H9 (cell line): ENCODE data around the gene LRCH1. TPM values are rescaled to one million over a fixed set of nuclear protein-coding genes. Genes with fewer than 3 reads are reported as not detected.

Source experiments
- DNase-seq: peaks from one replicate; pipeline ENCODE4 v3.0.0-alpha.2; 2017
- H2AFZ ChIP-seq: one replicate; pipeline ENCODE4 v1.6.1; 2013; ENCODE audit warnings: mild to moderate bottlenecking, low read length, control low read depth, moderate library complexity
- H2AK5ac ChIP-seq: 2 replicates; pipeline ENCODE4 v1.6.1; 2013; ENCODE audit warnings: low read length, control low read depth, mixed read lengths; ENCODE audit not compliant: insufficient read length
- H2BK120ac ChIP-seq: one replicate; pipeline ENCODE4 v1.6.1; 2013; ENCODE audit warnings: low read depth, mild to moderate bottlenecking, low read length, control low read depth, inconsistent platforms; ENCODE audit not compliant: poor library complexity, severe bottlenecking
- H2BK12ac ChIP-seq: 2 replicates; pipeline ENCODE4 v1.6.1; 2013; ENCODE audit warnings: low read length, control low read depth, mixed read lengths, low read depth; ENCODE audit not compliant: insufficient read length
- H2BK15ac ChIP-seq: 2 replicates; pipeline ENCODE4 v1.6.1; 2013; ENCODE audit warnings: low read depth, low read length, control low read depth
- H2BK20ac ChIP-seq: one replicate; pipeline ENCODE4 v1.6.1; 2013; ENCODE audit warnings: low read depth, mild to moderate bottlenecking, low read length, control low read depth, inconsistent platforms; ENCODE audit not compliant: poor library complexity, severe bottlenecking
- H2BK5ac ChIP-seq: 2 replicates; pipeline ENCODE4 v1.6.1; 2013; ENCODE audit warnings: low read length, control low read depth, mixed read lengths; ENCODE audit not compliant: insufficient read length
- H3K14ac ChIP-seq: 2 replicates; pipeline ENCODE4 v1.6.1; 2013; ENCODE audit warnings: low read length, control low read depth; ENCODE audit not compliant: insufficient read depth
- H3K18ac ChIP-seq: 2 replicates; pipeline ENCODE4 v1.6.1; 2013; ENCODE audit warnings: low read depth, mild to moderate bottlenecking, mixed read lengths, low read length, control low read depth; ENCODE audit not compliant: insufficient read length
- H3K23ac ChIP-seq: 2 replicates; pipeline ENCODE4 v1.6.1; 2013; ENCODE audit warnings: low read length, control low read depth, mixed read lengths, low read depth; ENCODE audit not compliant: insufficient read length
- H3K23me2 ChIP-seq: 2 replicates; pipeline ENCODE4 v1.6.1; 2013; ENCODE audit warnings: low read depth, mild to moderate bottlenecking, mixed read lengths, low read length, control low read depth; ENCODE audit not compliant: insufficient read length, poor library complexity, severe bottlenecking
- H3K27ac ChIP-seq: 2 replicates; pipeline ENCODE4 v1.5.1; 2013; ENCODE audit warnings: low read length, control low read depth, mixed read lengths, low read depth; ENCODE audit not compliant: insufficient read length
- H3K27me3 ChIP-seq: 2 replicates; pipeline ENCODE4 v1.6.1; 2013; ENCODE audit warnings: low read length, control low read depth, inconsistent platforms; ENCODE audit not compliant: insufficient read depth
- H3K4ac ChIP-seq: 2 replicates; pipeline ENCODE4 v1.6.1; 2013; ENCODE audit warnings: low read depth, mild to moderate bottlenecking, control low read depth, inconsistent platforms, low read length, moderate library complexity
- H3K4me1 ChIP-seq: 2 replicates; pipeline ENCODE4 v1.6.1; 2013; ENCODE audit warnings: low read length, control low read depth, inconsistent platforms; ENCODE audit not compliant: insufficient read depth
- H3K4me2 ChIP-seq: 2 replicates; pipeline ENCODE4 v1.6.1; 2013; ENCODE audit warnings: low read length, control low read depth, mixed read lengths; ENCODE audit not compliant: insufficient read length, insufficient read depth
- H3K56ac ChIP-seq: 2 replicates; pipeline ENCODE4 v1.6.1; 2013; ENCODE audit warnings: low read depth, mild to moderate bottlenecking, mixed read lengths, low read length, control low read depth; ENCODE audit not compliant: insufficient read length
- H3K79me1 ChIP-seq: 2 replicates; pipeline ENCODE4 v1.6.1; 2013; ENCODE audit warnings: low read depth, mild to moderate bottlenecking, moderate library complexity, low read length, control low read depth, inconsistent platforms; ENCODE audit not compliant: insufficient read depth, poor library complexity, severe bottlenecking
- H3K79me2 ChIP-seq: 2 replicates; pipeline ENCODE4 v1.6.1; 2013; ENCODE audit warnings: low read length, control low read depth, inconsistent platforms; ENCODE audit not compliant: insufficient read depth
- H3K9ac ChIP-seq: 2 replicates; pipeline ENCODE4 v1.6.1; 2013; ENCODE audit warnings: low read length, control low read depth, mixed read lengths; ENCODE audit not compliant: insufficient read length; ENCODE audit errors: extremely low read depth
- H3K9me3 ChIP-seq: one replicate; pipeline ENCODE4 v1.6.1; 2013; ENCODE audit warnings: low read depth, low read length, inconsistent platforms; ENCODE audit not compliant: control insufficient read depth
- H3T11ph ChIP-seq: one replicate; pipeline ENCODE4 v1.6.1; 2013; ENCODE audit warnings: mild to moderate bottlenecking, low read length, control low read depth, inconsistent platforms
- H4K20me1 ChIP-seq: one replicate; pipeline ENCODE4 v1.6.1; 2013; ENCODE audit not compliant: control insufficient read depth, insufficient read length, insufficient read depth
- H4K5ac ChIP-seq: 2 replicates; pipeline ENCODE4 v1.6.1; 2013; ENCODE audit warnings: low read depth, mild to moderate bottlenecking, mixed read lengths, low read length, control low read depth; ENCODE audit not compliant: insufficient read length
- H4K8ac ChIP-seq: replicated peaks from 2 replicates; pipeline ENCODE4 v1.6.1; 2013; ENCODE audit warnings: low read length, control low read depth, mixed read lengths, low read depth; ENCODE audit not compliant: insufficient read length
- H4K91ac ChIP-seq: 2 replicates; pipeline ENCODE4 v1.6.1; 2013; ENCODE audit warnings: low read depth, mild to moderate bottlenecking, moderate library complexity, mixed read lengths, low read length, control low read depth; ENCODE audit not compliant: insufficient read length
- H3K27ac Mint-ChIP-seq, 3 experiments: 2 replicates in 2 of 3; 3 replicates in 1 of 3; pipeline ENCODE4 v1.8.0; 2020 to 2021; ENCODE audit warnings: mixed read lengths in 3 of 3, mild to moderate bottlenecking in 1 of 3, moderate library complexity in 1 of 3
- H3K27me3 Mint-ChIP-seq: 2 replicates; pipeline ENCODE4 v1.8.0; 2021; ENCODE audit warnings: low read depth, mild to moderate bottlenecking, moderate library complexity, mixed read lengths
- H3K36me3 Mint-ChIP-seq, 3 experiments: 2 replicates in 2 of 3; 3 replicates in 1 of 3; pipeline ENCODE4 v1.8.0; 2020 to 2021; ENCODE audit warnings: low read depth in 3 of 3, mixed read lengths in 3 of 3; ENCODE audit not compliant: insufficient read depth in 1 of 3
- H3K4me1 Mint-ChIP-seq, 2 experiments: 2 replicates each; pipeline ENCODE4 v1.8.0; 2020; ENCODE audit warnings: mixed read lengths in 2 of 2
- H3K4me3 Mint-ChIP-seq, 2 experiments: 2 replicates in 1 of 2; 3 replicates in 1 of 2; pipeline ENCODE4 v1.8.0; 2020 to 2021; ENCODE audit warnings: mild to moderate bottlenecking in 2 of 2, mixed read lengths in 2 of 2, moderate library complexity in 1 of 2
- H3K9me3 Mint-ChIP-seq, 2 experiments: 2 replicates in 1 of 2; 3 replicates in 1 of 2; pipeline ENCODE4 v1.8.0; 2020; ENCODE audit warnings: mild to moderate bottlenecking in 2 of 2, mixed read lengths in 2 of 2, moderate library complexity in 1 of 2
- CTCF ChIP-seq: fragments of 200-600 bp; sonication (generic); conservative IDR thresholded peaks from 3 replicates; pipeline ENCODE4 v1.8.0; 2021; ENCODE audit warnings: antibody characterized with exemption, mild to moderate bottlenecking
- WGBS: extraction: QIAGEN DNeasy Blood & Tissue Kit; methylation state at CpG from one replicate; pipeline ENCODE4 v1.1.7; 2013; ENCODE audit warnings: missing lambda C conversion rate, low lambda C conversion rate, mixed read lengths; ENCODE audit not compliant: insufficient read length; ENCODE audit errors: extremely low coverage; 5-methylcytosine and 5-hydroxymethylcytosine counted together
- total RNA-seq: library from RNA; stranded (reverse); gene quantifications from 2 replicates; pipeline ENCODE4 v1.2.1, GENCODE V29; 2021

Gene LRCH1
- total RNA-seq, 1 experiment from 2014 or later = 8.0 TPM

DNA sequence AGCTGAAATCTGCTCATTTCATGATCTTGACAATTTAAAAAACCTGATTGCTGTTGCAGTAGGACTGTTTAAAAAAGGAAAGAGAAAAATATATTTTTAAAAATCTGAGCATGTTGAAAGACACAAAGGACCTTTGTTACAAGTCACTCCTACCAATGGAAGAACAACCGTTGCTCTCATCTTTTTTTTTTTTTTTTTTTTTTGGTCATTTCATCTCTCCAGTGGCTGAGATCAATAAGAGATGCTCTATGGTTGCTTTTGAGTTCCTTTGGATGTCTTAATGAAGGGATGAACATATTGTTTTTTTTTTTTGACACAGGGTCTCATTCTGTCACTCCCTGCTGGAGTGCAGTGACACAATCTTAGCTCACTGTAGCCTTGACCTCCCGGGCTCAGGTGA is 29.2 kb downstream of the LRCH1 start:
- Histone ChIP-seq H2BK20ac (no peak overlapping the region), H2AFZ (no peak overlapping the region), H4K5ac (no peak overlapping the region), H3K23me2 (no peaks in the 10 kb centered on the region), H3K56ac (no peak overlapping the region), H3K27me3 (no peaks in the 10 kb centered on the region), H3K9ac (no peak overlapping the region), H2BK15ac (no peak overlapping the region), H3K4me1 (no peaks in the 10 kb centered on the region), H3K4ac (no peak overlapping the region), H3K4me2 (no peak overlapping the region), H3K9me3 (no peaks in the 10 kb centered on the region), H4K91ac (no peak overlapping the region), H2BK12ac (no peak overlapping the region), H4K8ac (no peak overlapping the region), H3K79me1 (peaks cover 2% of the 10 kb centered on the region), H3K79me2 (no peaks in the 10 kb centered on the region), H2BK5ac (no peak overlapping the region), H3T11ph (no peak overlapping the region), H4K20me1 (no peaks in the 10 kb centered on the region), H2AK5ac (no peak overlapping the region), H3K23ac (no peak overlapping the region), H3K27ac (no peak overlapping the region), H3K18ac (no peak overlapping the region), H3K14ac (no peak overlapping the region), H2BK120ac (no peak overlapping the region)
- Mint-ChIP-seq H3K27me3 (no peaks in the 10 kb centered on the region), H3K9me3 (peaks cover 0 to 3% of the 10 kb centered on the region in 2 experiments; a peak in 2 of 5 replicates), H3K36me3 (peaks cover 0 to 8% (median 0%) of the 10 kb centered on the region in 3 experiments; a peak in 1 of 7 replicates), H3K4me1 (peaks cover 9 to 14% of the 10 kb centered on the region in 2 experiments; a peak in 2 of 4 replicates), H3K27ac (no peak overlapping the region), H3K4me3 (no peak overlapping the region)
- WGBS = no CpG with 5 or more reads among the region's 2 CpGs
- no peak for DNase-seq
- TF ChIP-seq CTCF = no peak
